Measurements from ENCODE around the gene ADAM12.

The ADAM12 gene

DNA sequence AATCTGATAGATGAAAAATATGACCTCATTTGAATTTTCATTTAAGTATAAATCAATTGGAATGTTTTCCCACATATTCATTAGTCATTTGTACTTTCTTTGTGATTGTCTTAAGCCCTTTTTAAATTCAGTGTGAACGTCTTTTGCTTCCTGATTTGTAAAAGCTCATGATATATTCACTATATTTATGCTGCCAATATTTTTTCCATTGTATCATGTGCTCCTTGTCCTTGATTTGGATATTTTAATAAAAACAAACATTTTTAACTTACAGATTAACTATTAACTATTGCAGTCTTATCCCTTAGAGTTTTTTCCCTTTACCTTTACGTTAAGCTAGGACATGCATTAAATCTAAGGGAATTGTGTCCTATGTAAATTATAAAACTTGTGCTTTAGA, 157.7 kb downstream of the ADAM12 start:
- DNase-seq, result no peak

GRCh38 chr10:126229686-126230085, 158.6 kb downstream of the ADAM12 start:
- DNase-seq, result no peak

DNA sequence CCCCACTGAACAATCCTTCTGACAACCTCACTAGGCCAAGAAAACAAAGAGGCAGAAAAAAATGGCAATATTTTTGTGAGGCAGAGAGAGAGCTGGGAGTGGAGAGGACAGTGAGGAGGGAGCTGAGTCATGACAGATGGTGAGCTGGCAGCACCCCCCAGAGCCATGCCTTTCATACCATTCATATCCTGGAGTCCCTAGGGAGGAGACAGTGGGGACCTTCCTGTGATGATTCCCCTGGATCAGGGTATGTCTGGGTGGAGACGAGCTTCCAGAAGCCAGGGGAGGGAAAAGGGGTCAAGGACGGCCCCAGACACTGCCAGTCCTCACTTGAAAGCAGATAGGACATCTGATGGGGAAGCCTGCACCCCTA, 160.5 kb downstream of the ADAM12 start:
- DNase-seq, result no peak

GRCh38 chr10:126226988-126227761, 161.1 kb downstream of the ADAM12 start:
- DNase-seq, result no peak

DNA sequence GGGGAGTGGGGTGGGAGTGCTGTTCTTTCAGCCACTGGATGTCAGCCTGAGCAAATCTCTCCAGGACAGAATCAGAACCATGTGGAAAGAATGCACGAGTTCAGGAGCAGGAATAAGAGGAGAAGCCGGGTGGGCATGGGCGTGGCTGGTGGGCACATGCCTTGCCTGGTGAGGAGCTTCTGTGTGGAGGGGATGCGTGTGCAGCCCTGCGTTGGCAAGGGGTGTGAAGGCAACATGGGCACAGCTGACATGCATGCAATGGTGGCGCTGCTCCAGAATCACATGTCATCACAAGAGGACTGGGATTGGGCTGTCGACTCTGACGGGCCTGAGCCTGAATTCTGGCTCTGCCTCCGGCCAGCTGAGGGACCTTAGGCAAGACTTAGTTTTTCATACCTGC, 162.1 kb downstream of the ADAM12 start:
- DNase-seq, result no peak

DNA sequence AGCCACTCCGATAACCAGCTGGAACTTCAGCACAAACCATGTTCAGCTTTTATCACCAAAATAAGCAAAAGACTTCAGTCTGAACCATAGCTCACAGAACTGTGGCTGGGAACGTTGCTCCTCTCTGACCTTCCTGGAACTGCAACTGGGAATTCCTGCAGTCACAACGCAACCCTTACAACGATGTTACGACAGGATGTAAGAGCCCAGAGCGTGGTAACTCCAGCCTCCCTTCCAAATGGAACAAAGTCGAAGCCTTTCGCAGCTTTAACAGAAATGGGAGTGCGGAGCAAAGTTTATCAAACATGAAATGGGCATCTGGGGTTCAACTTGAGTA, 162.6 kb downstream of the ADAM12 start:
- no peak for DNase-seq

DNA sequence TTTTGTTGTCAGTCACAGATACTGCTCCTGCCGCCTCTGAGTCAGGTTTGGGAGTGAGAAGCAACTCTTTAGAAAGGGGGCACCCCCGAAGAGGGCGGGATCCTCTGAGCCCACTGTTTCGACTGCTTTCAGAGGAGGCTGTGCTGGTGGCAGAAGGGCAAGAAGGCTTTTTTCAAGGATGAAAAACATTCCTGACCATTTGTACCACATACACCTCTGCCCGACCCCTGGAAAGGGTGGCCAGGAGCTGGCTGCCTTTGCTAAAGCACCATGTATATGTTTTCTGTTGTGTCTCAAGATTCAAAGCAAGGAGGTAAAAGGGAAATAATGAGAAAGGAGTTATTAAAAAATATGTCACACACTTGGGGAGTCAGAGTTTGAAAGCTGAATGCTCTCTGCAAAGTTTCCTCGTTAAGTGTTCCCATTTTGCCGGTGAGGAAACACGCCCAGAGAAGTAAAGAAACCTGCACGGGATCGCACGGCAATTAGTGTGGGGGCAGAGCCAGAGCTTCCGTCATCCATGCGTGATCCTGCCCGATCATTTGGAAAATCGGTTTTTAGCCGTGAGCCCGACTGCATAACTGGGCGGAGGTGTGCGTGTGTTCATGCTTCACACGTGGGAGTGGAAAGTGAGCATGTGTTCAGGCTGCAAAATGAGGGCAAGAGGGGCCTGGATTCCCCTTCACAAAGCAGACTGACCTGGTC, 163.2 kb downstream of the ADAM12 start:
- no peak for DNase-seq

DNA sequence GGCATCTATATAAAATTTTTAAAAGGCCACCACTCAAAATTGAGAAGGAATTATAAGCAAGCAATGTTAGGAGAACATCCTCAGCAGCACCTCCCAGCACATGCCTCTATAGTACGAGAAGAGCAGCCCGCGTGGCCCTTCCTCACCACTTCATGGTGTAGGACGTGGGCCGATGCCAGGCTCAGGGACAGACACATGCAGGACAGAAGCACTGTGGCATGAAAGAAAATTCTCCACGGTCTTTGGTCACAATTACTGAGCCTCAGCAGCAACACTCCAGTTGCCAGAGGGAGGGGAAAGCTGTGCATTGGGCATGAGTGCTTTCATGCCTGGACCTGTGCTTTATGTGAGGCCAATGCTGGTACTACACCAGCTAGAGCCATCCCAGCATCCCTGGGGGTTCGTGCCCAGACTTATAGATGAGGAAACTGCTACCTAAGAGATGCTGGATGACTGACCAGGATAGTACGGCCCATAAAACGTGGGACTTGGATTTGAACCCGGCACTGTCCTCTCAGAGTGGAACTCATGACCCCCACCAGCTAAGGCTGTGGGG, 164.7 kb downstream of the ADAM12 start:
- no peak for DNase-seq

- DNase-seq, result no peak
Observed at GRCh38 chr10:126222736-126223511, 165.4 kb downstream of the ADAM12 start.

DNA sequence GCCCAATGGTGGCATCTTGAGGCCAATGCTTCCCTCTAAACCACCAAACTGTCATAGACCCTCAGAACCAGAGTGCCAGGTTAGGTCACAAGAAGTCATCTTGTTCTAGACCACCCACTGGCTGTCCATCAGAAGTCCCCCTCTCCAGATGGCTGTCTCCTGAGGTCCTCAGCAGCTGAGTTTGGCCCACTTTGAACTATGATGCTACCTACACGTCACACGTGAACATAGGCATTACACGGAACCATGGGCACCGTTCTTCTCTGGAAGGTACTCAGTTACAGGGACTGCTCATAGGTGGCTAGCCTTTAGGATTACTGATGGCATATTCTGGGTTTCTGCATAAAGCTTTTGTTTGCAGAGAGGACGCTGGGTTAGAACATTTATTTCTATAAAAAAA, 166.4 kb downstream of the ADAM12 start:
- DNase-seq, result no peak

DNA sequence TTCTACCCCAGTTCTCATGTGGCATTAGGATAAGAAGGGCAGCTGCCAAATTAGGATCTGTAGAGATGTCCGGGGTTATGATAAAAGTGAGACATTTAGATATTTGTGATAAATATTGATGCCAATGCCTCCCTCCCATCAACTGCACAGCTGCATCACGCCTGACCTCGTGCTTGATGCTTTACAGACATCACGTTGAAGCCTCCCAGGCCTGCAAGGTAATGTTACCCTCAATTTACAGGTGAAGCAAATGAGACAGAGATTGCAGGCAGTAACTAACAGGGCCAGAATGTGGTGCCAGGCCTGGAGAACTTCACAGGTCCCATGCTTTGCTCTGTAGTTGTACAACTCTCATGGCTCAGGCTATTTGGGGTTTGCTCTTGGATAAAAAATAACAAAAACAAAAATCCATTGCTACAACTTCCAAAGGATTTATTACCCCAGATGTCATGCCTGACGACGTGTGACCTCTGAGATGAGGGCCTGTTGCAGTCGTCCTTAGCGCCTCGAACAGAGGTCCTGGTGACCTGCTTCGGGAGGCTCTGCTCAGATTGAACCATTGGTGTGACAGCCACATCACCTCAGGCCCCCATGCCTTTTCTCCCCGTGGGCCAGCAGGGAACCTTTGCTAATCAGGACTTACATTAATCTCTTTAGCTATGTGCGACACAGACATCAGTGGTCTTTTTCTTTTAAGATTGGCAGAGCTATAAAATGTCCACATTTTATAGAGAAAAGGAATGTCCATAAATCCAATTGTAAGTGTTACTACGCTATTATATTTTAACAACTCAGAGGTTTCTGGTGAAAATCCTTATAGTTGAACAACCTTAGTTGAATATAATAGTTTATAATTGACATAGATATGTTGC, 169.3 kb downstream of the ADAM12 start:
- DNase-seq, result no peak

DNA sequence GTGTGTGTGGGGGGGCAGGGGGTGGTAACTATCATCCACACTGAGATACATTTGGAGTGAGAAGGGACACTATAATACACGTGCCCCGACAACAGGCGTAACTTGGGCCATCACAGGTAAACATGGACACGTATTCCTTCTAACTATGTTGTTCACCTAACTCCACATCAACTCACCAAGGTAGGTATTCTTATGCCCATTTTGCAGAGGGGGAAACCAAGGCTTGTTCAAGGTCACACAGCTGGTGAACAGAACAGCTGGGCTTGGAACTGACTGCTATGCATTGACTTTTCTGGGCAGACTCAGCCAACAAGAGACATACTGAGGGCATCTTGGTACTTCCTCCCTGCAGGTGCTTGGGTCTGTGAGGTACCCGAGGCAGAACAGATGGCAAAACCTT, 170.1 kb downstream of the ADAM12 start:
- no peak for DNase-seq

DNA sequence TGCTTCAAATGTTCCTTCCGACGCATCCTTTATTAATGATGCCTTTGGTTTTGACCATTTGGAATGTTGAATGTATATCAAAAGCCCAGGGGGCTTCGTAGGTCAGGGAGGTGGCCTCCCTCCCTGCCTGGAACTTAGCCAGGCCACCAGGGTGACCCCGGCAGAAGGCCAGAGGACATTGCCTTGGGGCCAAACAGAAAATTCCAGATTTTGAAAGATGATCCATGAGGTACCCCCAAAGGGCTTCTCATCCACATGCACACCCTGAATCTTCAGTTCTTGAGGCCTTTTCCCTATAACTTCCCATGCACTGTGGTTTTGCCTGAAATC, 171.7 kb downstream of the ADAM12 start:
- DNase-seq, result no peak

DNA sequence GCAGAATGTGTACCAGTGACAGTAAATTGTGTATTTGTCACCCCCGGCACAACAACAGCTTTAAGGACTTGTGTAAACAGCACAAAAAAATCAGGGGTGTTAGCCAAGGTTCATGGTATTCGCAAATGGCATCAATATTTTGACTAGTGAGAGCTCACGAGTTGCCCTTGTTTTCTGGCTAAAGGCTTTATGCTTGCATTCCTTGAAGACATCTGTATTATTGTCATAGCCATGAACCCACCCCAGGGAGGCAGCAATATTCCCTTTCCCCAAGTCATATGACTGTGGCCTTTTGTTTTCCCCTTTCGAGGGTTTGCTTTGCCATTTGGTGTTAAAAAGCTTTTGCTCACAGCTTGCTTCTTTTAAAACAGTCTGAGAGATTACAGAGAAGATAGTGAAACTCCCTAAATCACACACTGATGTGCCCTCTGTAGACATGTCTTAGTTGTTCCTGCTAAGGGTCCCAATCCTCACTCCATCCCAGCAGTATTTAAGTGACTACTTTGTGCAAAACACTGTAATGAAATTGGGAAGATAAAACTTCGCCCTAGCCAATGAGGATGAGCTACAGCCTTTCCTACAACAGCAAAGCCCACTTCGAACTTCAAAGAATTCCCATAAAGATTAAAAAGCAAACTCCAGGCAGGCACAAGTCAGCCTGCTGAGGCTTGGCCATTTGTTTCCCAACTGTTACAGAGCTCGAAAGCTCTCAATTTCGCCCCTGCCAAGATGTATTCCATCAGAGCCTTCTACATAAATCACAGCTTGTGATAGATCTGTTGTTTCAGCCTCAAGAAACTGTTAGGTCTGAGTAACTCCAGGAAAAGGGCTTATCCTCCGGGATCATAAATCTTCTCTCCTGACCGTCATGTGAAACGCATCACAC, 172.3 kb downstream of the ADAM12 start:
- DNase-seq, result no peak

GRCh38 chr10:126214679-126215078, 173.6 kb downstream of the ADAM12 start:
- no peak for DNase-seq

- DNase-seq, result no peak
Observed at GRCh38 chr10:126214021-126214420, 174.3 kb downstream of the ADAM12 start.

GRCh38 chr10:126212738-126213137, 175.5 kb downstream of the ADAM12 start:
- DNase-seq, result no peak

DNA sequence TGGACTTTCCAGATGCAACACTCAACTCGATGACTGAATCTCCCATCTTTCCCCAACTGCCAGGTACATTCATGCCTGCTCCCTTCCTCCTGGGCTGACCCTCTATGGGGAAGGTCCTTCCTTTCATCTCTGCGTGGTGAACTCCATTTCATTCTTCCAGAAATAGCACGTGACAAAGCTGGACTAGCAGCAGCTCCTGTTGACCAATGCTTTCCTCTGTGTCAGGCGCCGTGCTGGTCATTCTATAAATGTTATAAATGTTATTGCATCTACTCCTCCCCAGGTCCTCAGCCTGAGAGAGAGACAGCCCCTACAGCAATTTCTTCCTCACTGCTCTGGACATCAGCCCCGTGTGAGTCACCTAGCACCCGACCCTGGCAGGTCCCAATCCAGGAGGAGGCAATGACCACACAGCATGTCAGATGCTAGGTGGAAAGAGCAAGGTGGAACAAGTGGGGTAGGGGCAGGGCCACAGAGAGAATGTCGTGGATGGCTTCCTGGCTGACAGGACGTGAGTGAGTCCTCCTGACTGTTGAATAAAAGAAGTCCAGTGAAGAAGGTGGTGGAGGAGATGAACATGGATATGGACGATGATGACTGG, 178.1 kb downstream of the ADAM12 start:
- DNase-seq, result no peak

GRCh38 chr10:126209451-126209850, 178.8 kb downstream of the ADAM12 start:
- DNase-seq, result no peak

- DNase-seq, result no peak
Observed at GRCh38 chr10:126208726-126209302, 179.5 kb downstream of the ADAM12 start.

GRCh38 chr10:126207851-126208250, 180.4 kb downstream of the ADAM12 start:
- DNase-seq, result no peak
